Measurements from ENCODE around the gene TMPRSS3.

The TMPRSS3 gene

GRCh38 chr21:42421018-42421793, 25.4 kb upstream of the TMPRSS3 start:
- Histone ChIP-seq H3K4me3 (ENCODE audit: low read depth in 1 of 5, low read length in 5 of 5) (no peak overlapping the region), H3K36me3 (ENCODE audit: control insufficient read depth in 5 of 5, insufficient read depth in 5 of 5, low read length in 5 of 5) (no peaks in the 10 kb centered on the region), H3K27ac (ENCODE audit: low read depth, low read length) (no peak overlapping the region), H3K4me1 (ENCODE audit: control insufficient read depth in 5 of 5, insufficient read depth in 5 of 5, low read length in 5 of 5) (peaks cover 0 to 7% (median 0%) of the 10 kb centered on the region in 5 donors), H3K27me3 (ENCODE audit: control insufficient read depth in 5 of 5, insufficient read depth in 4 of 5, low read length in 5 of 5) (peaks cover 0 to 25% (median 11%) of the 10 kb centered on the region in 5 donors), H3K9ac (ENCODE audit: low read length in 5 of 5) (no peak overlapping the region), H3K9me3 (ENCODE audit: control insufficient read depth in 5 of 5, low read length in 5 of 5) (no peaks in the 10 kb centered on the region)

- H3K4me3 ChIP-seq (ENCODE audit: low read depth in 1 of 5, low read length in 5 of 5), result no peak overlapping the region
- no peak overlapping the region for H3K9ac ChIP-seq (ENCODE audit: low read length in 5 of 5)
- H3K9me3 ChIP-seq (ENCODE audit: control insufficient read depth in 5 of 5, low read length in 5 of 5), result no peaks in the 10 kb centered on the region
- no peak overlapping the region for H3K27ac ChIP-seq (ENCODE audit: low read depth, low read length)
- peaks cover 0 to 25% (median 17%) of the 10 kb centered on the region in 5 donors for H3K27me3 ChIP-seq (ENCODE audit: control insufficient read depth in 5 of 5, insufficient read depth in 4 of 5, low read length in 5 of 5)
- no peaks in the 10 kb centered on the region for H3K36me3 ChIP-seq (ENCODE audit: control insufficient read depth in 5 of 5, insufficient read depth in 5 of 5, low read length in 5 of 5)
- peaks cover 0 to 13% (median 0%) of the 10 kb centered on the region in 5 donors for H3K4me1 ChIP-seq (ENCODE audit: control insufficient read depth in 5 of 5, insufficient read depth in 5 of 5, low read length in 5 of 5)
These were observed 24.0 kb upstream of the TMPRSS3 start for GRCh38 chr21:42419845-42420244.

GRCh38 chr21:42418886-42419285, 23.0 kb upstream of the TMPRSS3 start:
- Histone ChIP-seq H3K4me3 (ENCODE audit: low read depth in 1 of 5, low read length in 5 of 5) (no peak overlapping the region), H3K9ac (ENCODE audit: low read length in 5 of 5) (no peak overlapping the region), H3K27me3 (ENCODE audit: control insufficient read depth in 5 of 5, insufficient read depth in 4 of 5, low read length in 5 of 5) (peaks cover 0 to 19% (median 18%) of the 10 kb centered on the region in 5 donors)

GRCh38 chr21:42417533-42417932, 21.7 kb upstream of the TMPRSS3 start:
- Histone ChIP-seq H3K36me3 (ENCODE audit: control insufficient read depth in 5 of 5, insufficient read depth in 5 of 5, low read length in 5 of 5) (no peaks in the 10 kb centered on the region), H3K27me3 (ENCODE audit: control insufficient read depth in 5 of 5, insufficient read depth in 4 of 5, low read length in 5 of 5) (peaks cover 0 to 25% (median 22%) of the 10 kb centered on the region in 5 donors), H3K9ac (ENCODE audit: low read length in 5 of 5) (no peak overlapping the region), H3K9me3 (ENCODE audit: control insufficient read depth in 5 of 5, low read length in 5 of 5) (no peaks in the 10 kb centered on the region), H3K27ac (ENCODE audit: low read depth, low read length) (no peak overlapping the region), H3K4me1 (ENCODE audit: control insufficient read depth in 5 of 5, insufficient read depth in 5 of 5, low read length in 5 of 5) (peaks cover 0 to 10% (median 0%) of the 10 kb centered on the region in 5 donors), H3K4me3 (ENCODE audit: low read depth in 1 of 5, low read length in 5 of 5) (no peak overlapping the region)

More at GRCh38 chr21:42418886-42419285, 23.0 kb upstream of the TMPRSS3 start:
- H3K4me1 ChIP-seq (ENCODE audit: control insufficient read depth in 5 of 5, insufficient read depth in 5 of 5, low read length in 5 of 5), result peaks cover 0 to 10% (median 0%) of the 10 kb centered on the region in 5 donors
- no peaks in the 10 kb centered on the region for H3K9me3 ChIP-seq (ENCODE audit: control insufficient read depth in 5 of 5, low read length in 5 of 5)
- no peaks in the 10 kb centered on the region for H3K36me3 ChIP-seq (ENCODE audit: control insufficient read depth in 5 of 5, insufficient read depth in 5 of 5, low read length in 5 of 5)
- no peak overlapping the region for H3K27ac ChIP-seq (ENCODE audit: low read depth, low read length)

- Histone ChIP-seq H3K27me3 (ENCODE audit: control insufficient read depth in 5 of 5, insufficient read depth in 4 of 5, low read length in 5 of 5) (peaks cover 10 to 38% (median 34%) of the 10 kb centered on the region in 5 donors), H3K36me3 (ENCODE audit: control insufficient read depth in 5 of 5, insufficient read depth in 5 of 5, low read length in 5 of 5) (no peaks in the 10 kb centered on the region), H3K27ac (ENCODE audit: low read depth, low read length) (no peak overlapping the region), H3K4me1 (ENCODE audit: control insufficient read depth in 5 of 5, insufficient read depth in 5 of 5, low read length in 5 of 5) (peaks cover 0 to 10% (median 3%) of the 10 kb centered on the region in 5 donors), H3K9me3 (ENCODE audit: control insufficient read depth in 5 of 5, low read length in 5 of 5) (no peaks in the 10 kb centered on the region), H3K9ac (ENCODE audit: low read length in 5 of 5) (no peak overlapping the region), H3K4me3 (ENCODE audit: low read depth in 1 of 5, low read length in 5 of 5) (no peak overlapping the region)
These were observed 19.3 kb upstream of the TMPRSS3 start for GRCh38 chr21:42414928-42415769.

GRCh38 chr21:42414553-42414927, 18.7 kb upstream of the TMPRSS3 start:
- no peak overlapping the region for H3K27ac ChIP-seq (ENCODE audit: low read depth, low read length)
- peaks cover 10 to 39% (median 35%) of the 10 kb centered on the region in 5 donors for H3K27me3 ChIP-seq (ENCODE audit: control insufficient read depth in 5 of 5, insufficient read depth in 4 of 5, low read length in 5 of 5)
- peaks cover 0 to 10% (median 3%) of the 10 kb centered on the region in 5 donors for H3K4me1 ChIP-seq (ENCODE audit: control insufficient read depth in 5 of 5, insufficient read depth in 5 of 5, low read length in 5 of 5)
- no peaks in the 10 kb centered on the region for H3K9me3 ChIP-seq (ENCODE audit: control insufficient read depth in 5 of 5, low read length in 5 of 5)
- no peak overlapping the region for H3K9ac ChIP-seq (ENCODE audit: low read length in 5 of 5)
- H3K36me3 ChIP-seq (ENCODE audit: control insufficient read depth in 5 of 5, insufficient read depth in 5 of 5, low read length in 5 of 5), result no peaks in the 10 kb centered on the region
- H3K4me3 ChIP-seq (ENCODE audit: low read depth in 1 of 5, low read length in 5 of 5), result no peak overlapping the region

GRCh38 chr21:42414066-42414465, 18.2 kb upstream of the TMPRSS3 start:
- H3K36me3 ChIP-seq (ENCODE audit: control insufficient read depth in 5 of 5, insufficient read depth in 5 of 5, low read length in 5 of 5), result no peaks in the 10 kb centered on the region
- H3K9me3 ChIP-seq (ENCODE audit: control insufficient read depth in 5 of 5, low read length in 5 of 5), result no peaks in the 10 kb centered on the region
- H3K4me1 ChIP-seq (ENCODE audit: control insufficient read depth in 5 of 5, insufficient read depth in 5 of 5, low read length in 5 of 5), result peaks cover 0 to 10% (median 3%) of the 10 kb centered on the region in 5 donors
- no peak overlapping the region for H3K27ac ChIP-seq (ENCODE audit: low read depth, low read length)
- peaks cover 10 to 40% (median 34%) of the 10 kb centered on the region in 5 donors for H3K27me3 ChIP-seq (ENCODE audit: control insufficient read depth in 5 of 5, insufficient read depth in 4 of 5, low read length in 5 of 5)
- no peak overlapping the region for H3K9ac ChIP-seq (ENCODE audit: low read length in 5 of 5)
- H3K4me3 ChIP-seq (ENCODE audit: low read depth in 1 of 5, low read length in 5 of 5), result no peak overlapping the region

- Histone ChIP-seq H3K36me3 (ENCODE audit: control insufficient read depth in 5 of 5, insufficient read depth in 5 of 5, low read length in 5 of 5) (no peaks in the 10 kb centered on the region), H3K27ac (ENCODE audit: low read depth, low read length) (no peak overlapping the region), H3K27me3 (ENCODE audit: control insufficient read depth in 5 of 5, insufficient read depth in 4 of 5, low read length in 5 of 5) (peaks cover 10 to 42% (median 34%) of the 10 kb centered on the region in 5 donors), H3K4me1 (ENCODE audit: control insufficient read depth in 5 of 5, insufficient read depth in 5 of 5, low read length in 5 of 5) (peaks cover 0 to 10% (median 3%) of the 10 kb centered on the region in 5 donors), H3K4me3 (ENCODE audit: low read depth in 1 of 5, low read length in 5 of 5) (no peak overlapping the region), H3K9ac (ENCODE audit: low read length in 5 of 5) (no peak overlapping the region), H3K9me3 (ENCODE audit: control insufficient read depth in 5 of 5, low read length in 5 of 5) (no peaks in the 10 kb centered on the region)
These were observed 17.6 kb upstream of the TMPRSS3 start for GRCh38 chr21:42413500-42413899.

GRCh38 chr21:42413093-42413492, 17.2 kb upstream of the TMPRSS3 start:
- H3K4me3 ChIP-seq (ENCODE audit: low read depth in 1 of 5, low read length in 5 of 5), result no peak overlapping the region
- H3K9me3 ChIP-seq (ENCODE audit: control insufficient read depth in 5 of 5, low read length in 5 of 5), result no peaks in the 10 kb centered on the region
- H3K27me3 ChIP-seq (ENCODE audit: control insufficient read depth in 5 of 5, insufficient read depth in 4 of 5, low read length in 5 of 5), result peaks cover 10 to 42% (median 30%) of the 10 kb centered on the region in 5 donors
- no peak overlapping the region for H3K27ac ChIP-seq (ENCODE audit: low read depth, low read length)
- no peak overlapping the region for H3K9ac ChIP-seq (ENCODE audit: low read length in 5 of 5)
- peaks cover 0 to 10% (median 3%) of the 10 kb centered on the region in 5 donors for H3K4me1 ChIP-seq (ENCODE audit: control insufficient read depth in 5 of 5, insufficient read depth in 5 of 5, low read length in 5 of 5)
- H3K36me3 ChIP-seq (ENCODE audit: control insufficient read depth in 5 of 5, insufficient read depth in 5 of 5, low read length in 5 of 5), result no peaks in the 10 kb centered on the region

- Histone ChIP-seq H3K27ac (ENCODE audit: low read depth, low read length) (no peak overlapping the region), H3K9me3 (ENCODE audit: control insufficient read depth in 5 of 5, low read length in 5 of 5) (no peaks in the 10 kb centered on the region), H3K27me3 (ENCODE audit: control insufficient read depth in 5 of 5, insufficient read depth in 4 of 5, low read length in 5 of 5) (peaks cover 10 to 42% (median 30%) of the 10 kb centered on the region in 5 donors), H3K4me3 (ENCODE audit: low read depth in 1 of 5, low read length in 5 of 5) (no peak overlapping the region), H3K4me1 (ENCODE audit: control insufficient read depth in 5 of 5, insufficient read depth in 5 of 5, low read length in 5 of 5) (peaks cover 0 to 10% (median 3%) of the 10 kb centered on the region in 5 donors), H3K9ac (ENCODE audit: low read length in 5 of 5) (no peak overlapping the region), H3K36me3 (ENCODE audit: control insufficient read depth in 5 of 5, insufficient read depth in 5 of 5, low read length in 5 of 5) (no peaks in the 10 kb centered on the region)
These were observed 16.7 kb upstream of the TMPRSS3 start for GRCh38 chr21:42412636-42412933.

Measured in subcutaneous abdominal adipose tissue (tissue), 5 donors.